H1 (cell line): ENCODE data around the gene CUX1. TPM values are rescaled to one million over a fixed set of nuclear protein-coding genes. Genes with fewer than 3 reads are reported as not detected.

Experiments
- CTCF ChIA-PET: fragments of 300-600 bp; sonication (Branson Sonifier 250); formaldehyde crosslinking; loops from one replicate; lab custom pipeline; 2021; ENCODE audit not compliant: partially characterized antibody; lab: Charles Lee
- POLR2A ChIA-PET: fragments of 300-600 bp; sonication (Branson Sonifier 250); formaldehyde crosslinking; loops from one replicate; lab custom pipeline; 2021; ENCODE audit warnings: inconsistent platforms; ENCODE audit not compliant: partially characterized antibody; lab: Charles Lee
- DNase-seq, 2 experiments: peaks; one replicate each; pipeline versions ENCODE4 v3.0.0 to v3.0.0-alpha.2; 2010 to 2022; ENCODE audit warnings: low spot score in 2 of 2, low read depth in 1 of 2, mixed read lengths in 1 of 2
- FAIRE-seq: peaks from 2 replicates; lab custom pipeline; 2011; peaks lifted over from hg19 to GRCh38; lab: Jason Lieb, UNC
- H2AFZ ChIP-seq: 2 replicates; pipeline ENCODE4 v1.8.1; 2012; ENCODE audit warnings: low read length, inconsistent platforms
- H2AK5ac ChIP-seq: 2 replicates; pipeline ENCODE4 v1.6.1; 2013; ENCODE audit warnings: low read depth, low read length
- H2BK120ac ChIP-seq: replicated peaks from 2 replicates; pipeline ENCODE3; 2013; ENCODE audit warnings: low read depth, low read length, inconsistent platforms
- H2BK12ac ChIP-seq: 2 replicates; pipeline ENCODE4 v1.6.1; 2013; ENCODE audit warnings: low read depth, low read length
- H2BK15ac ChIP-seq: 2 replicates; pipeline ENCODE4 v1.6.1; 2013; ENCODE audit warnings: low read length
- H2BK20ac ChIP-seq: 2 replicates; pipeline ENCODE4 v1.6.1; 2013; ENCODE audit warnings: low read length
- H2BK5ac ChIP-seq: 2 replicates; pipeline ENCODE4 v1.6.1; 2013; ENCODE audit warnings: low read depth, low read length
- H3K14ac ChIP-seq: 2 replicates; pipeline ENCODE4 v1.6.1; 2013; ENCODE audit warnings: inconsistent platforms; ENCODE audit not compliant: insufficient read length
- H3K18ac ChIP-seq: 2 replicates; pipeline ENCODE4 v1.6.1; 2013; ENCODE audit warnings: low read length; ENCODE audit errors: extremely low read depth
- H3K23ac ChIP-seq: 2 replicates; pipeline ENCODE4 v1.6.1; 2013; ENCODE audit warnings: inconsistent platforms; ENCODE audit not compliant: insufficient read length
- H3K23me2 ChIP-seq: 2 replicates; pipeline ENCODE4 v1.6.1; 2013; ENCODE audit warnings: low read depth, low read length
- H3K27ac ChIP-seq: 2 replicates; pipeline ENCODE4 v1.6.1; 2011; ENCODE audit warnings: low read depth, low read length, inconsistent platforms
- H3K27me3 ChIP-seq, 4 experiments: replicated peaks in 1 of 4; 1 replicate in 1 of 4; 2 replicates in 3 of 4; pipeline versions ENCODE4 v1.6.1 to v1.8.1; 2011 to 2013; ENCODE audit warnings: low read length in 3 of 4, mild to moderate bottlenecking in 3 of 4, inconsistent platforms in 2 of 4, mixed read lengths in 2 of 4, moderate library complexity in 1 of 4; ENCODE audit not compliant: control insufficient read depth in 3 of 4, insufficient read depth in 3 of 4; ENCODE audit errors: extremely low read depth in 1 of 4
- H3K36me3 ChIP-seq, 4 experiments: 2 replicates each; pipeline versions ENCODE4 v1.6.1 to v1.8.1; 2011 to 2013; ENCODE audit warnings: mild to moderate bottlenecking in 4 of 4, low read length in 3 of 4, moderate library complexity in 2 of 4, control low read depth in 1 of 4, inconsistent platforms in 1 of 4; ENCODE audit not compliant: insufficient read depth in 4 of 4, control insufficient read depth in 2 of 4
- H3K4ac ChIP-seq: replicated peaks from 2 replicates; pipeline ENCODE3; 2013; ENCODE audit warnings: low read length, low read depth, mixed read lengths, inconsistent platforms; ENCODE audit not compliant: insufficient read length
- H3K4me1 ChIP-seq, 4 experiments: replicated peaks in 1 of 4; 1 replicate in 1 of 4; 2 replicates in 3 of 4; pipeline versions ENCODE4 v1.6.1 to v1.8.1; 2011 to 2013; ENCODE audit warnings: low read length in 3 of 4, inconsistent platforms in 2 of 4, mixed read lengths in 1 of 4; ENCODE audit not compliant: insufficient read depth in 4 of 4, control insufficient read depth in 3 of 4
- H3K4me2 ChIP-seq, 2 experiments: 2 replicates each; pipeline versions ENCODE4 v1.6.1 to v1.8.1; 2011 to 2013; ENCODE audit warnings: low read depth in 2 of 2, low read length in 2 of 2, control low read depth in 1 of 2, inconsistent platforms in 1 of 2, mild to moderate bottlenecking in 1 of 2; ENCODE audit not compliant: insufficient read depth in 1 of 2
- H3K4me3 ChIP-seq, 4 experiments: fragments of 200-600, 300-600 bp in 1 of 4; sonication (generic), shearing (Covaris generic), sonication (Bioruptor Twin) in 1 of 4; 2 replicates each; pipeline versions ENCODE4 v1.5.1 to v1.8.1; 2011 to 2016; ENCODE audit warnings: low read length in 4 of 4, low read depth in 3 of 4, control low read depth in 2 of 4, inconsistent platforms in 2 of 4, mild to moderate bottlenecking in 2 of 4, mixed read lengths in 1 of 4, moderate library complexity in 1 of 4; ENCODE audit not compliant: insufficient read depth in 2 of 4; ENCODE audit errors: extremely low read depth in 1 of 4
- H3K56ac ChIP-seq: replicated peaks from 2 replicates; pipeline ENCODE3; 2013; ENCODE audit warnings: low read depth, mild to moderate bottlenecking, mixed read lengths, low read length, inconsistent platforms; ENCODE audit not compliant: insufficient read length
- H3K79me1 ChIP-seq: 2 replicates; pipeline ENCODE4 v1.6.1; 2013; ENCODE audit warnings: low read depth, low read length, control low read depth
- H3K79me2 ChIP-seq, 2 experiments: 2 replicates each; pipeline versions ENCODE4 v1.6.1 to v1.8.1; 2012 to 2013; ENCODE audit warnings: low read length in 2 of 2, mild to moderate bottlenecking in 2 of 2, inconsistent platforms in 1 of 2; ENCODE audit not compliant: insufficient read depth in 2 of 2, control insufficient read depth in 1 of 2
- H3K9ac ChIP-seq, 4 experiments: replicated peaks in 1 of 4; 1 replicate in 1 of 4; 2 replicates in 3 of 4; pipeline versions ENCODE4 v1.6.1 to v1.8.1; 2011 to 2013; ENCODE audit warnings: low read depth in 3 of 4, low read length in 3 of 4, control low read depth in 2 of 4, mild to moderate bottlenecking in 2 of 4, moderate library complexity in 2 of 4, inconsistent platforms in 1 of 4; ENCODE audit errors: extremely low read depth in 1 of 4
- H3K9me3 ChIP-seq, 2 experiments: 2 replicates each; pipeline versions ENCODE4 v1.6.1 to v1.8.1; 2012 to 2013; ENCODE audit warnings: mild to moderate bottlenecking in 2 of 2, moderate library complexity in 2 of 2, control low read depth in 1 of 2, inconsistent platforms in 1 of 2, low read depth in 1 of 2, low read length in 1 of 2, mixed read lengths in 1 of 2; ENCODE audit not compliant: insufficient read depth in 2 of 2
- H4K20me1 ChIP-seq, 2 experiments: replicated peaks in 1 of 2; 2 replicates each; pipeline versions ENCODE3 to v1.8.1; 2011 to 2013; ENCODE audit warnings: inconsistent platforms in 2 of 2, low read length in 2 of 2, mild to moderate bottlenecking in 1 of 2; ENCODE audit not compliant: insufficient read depth in 2 of 2, control insufficient read depth in 1 of 2
- H4K5ac ChIP-seq: 2 replicates; pipeline ENCODE4 v1.6.1; 2013; ENCODE audit warnings: low read length, low read depth, mixed read lengths, inconsistent platforms; ENCODE audit not compliant: insufficient read length
- H4K8ac ChIP-seq: 2 replicates; pipeline ENCODE4 v1.8.0; 2013; ENCODE audit warnings: mild to moderate bottlenecking, moderate library complexity, low read length, inconsistent platforms; ENCODE audit not compliant: insufficient read depth; ENCODE audit errors: extremely low read depth
- H4K91ac ChIP-seq: replicated peaks from 2 replicates; pipeline ENCODE3; 2013; ENCODE audit warnings: low read length, mixed read lengths, inconsistent platforms; ENCODE audit not compliant: insufficient read length
- KDM4A ChIP-seq: IDR thresholded peaks from one replicate; pipeline ENCODE4 v1.7.1; 2012; ENCODE audit warnings: low read depth, mild to moderate bottlenecking, moderate library complexity, low read length, inconsistent platforms; ENCODE audit not compliant: severe bottlenecking
- NANOG ChIP-seq: IDR thresholded peaks from 2 replicates; pipeline ENCODE4 v1.6.1; 2011; ENCODE audit warnings: low read length, low read depth, mild to moderate bottlenecking, inconsistent platforms; ENCODE audit not compliant: insufficient read depth, poor library complexity, severe bottlenecking
- NRF1 ChIP-seq: IDR thresholded peaks from 2 replicates; pipeline ENCODE4 v1.6.1; 2011; ENCODE audit warnings: mild to moderate bottlenecking, low read depth, low read length, improper control_type of control experiment
- RBBP5 ChIP-seq: IDR thresholded peaks from 2 replicates; pipeline ENCODE4 v1.7.1; 2012; ENCODE audit warnings: low read depth, mild to moderate bottlenecking, inconsistent platforms, low read length, moderate library complexity, borderline replicate concordance
- TEAD4 ChIP-seq: IDR thresholded peaks from 2 replicates; pipeline ENCODE4 v1.6.1; 2012; ENCODE audit warnings: low read depth, low read length, inconsistent platforms, mixed read lengths
- WGBS, 2 experiments: shearing (Covaris generic) in 1 of 2; methylation state at CpG; one replicate each; pipeline versions ENCODE4 v1.1.6 to v1.1.7; 2013 to 2015; ENCODE audit warnings: low lambda C conversion rate in 2 of 2, mixed read lengths in 2 of 2, inconsistent platforms in 1 of 2, low coverage in 1 of 2, missing lambda C conversion rate in 1 of 2; ENCODE audit not compliant: insufficient replicate concordance in 2 of 2, insufficient coverage in 1 of 2, insufficient read length in 1 of 2; ENCODE audit errors: extremely low coverage in 1 of 2, missing lambda C conversion rate in 1 of 2; 5-methylcytosine and 5-hydroxymethylcytosine counted together
- polyA plus RNA-seq, 7 experiments: library from polyadenylated mRNA; depleted of rRNA in 3 of 7; stranded (reverse) in 5 of 7; unstranded in 2 of 7; fragments of >200 nt in 5 of 7; fragments of 200-250 nt in 2 of 7; gene quantifications; 1 replicate in 5 of 7; 2 replicates in 1 of 7; 4 replicates in 1 of 7; pipeline versions ENCODE4 v1.2.1 to v1.2.3, GENCODE V29; 2011 to 2013; ENCODE audit warnings: missing spikeins in 2 of 7, mixed read lengths in 2 of 7
- total RNA-seq: library from RNA; stranded (reverse); fragmentation: NEBNext Ultra II Directional; extraction: Animal tissue kit (Norgen Biotek cat#: 25700); gene quantifications from 2 replicates; pipeline ENCODE4 v1.2.1, GENCODE V29; 2021

Gene CUX1
- total and polyA plus RNA-seq, 2 of the 8 experiments (the other 6 are each of a cell fraction or from before 2014, with no cell fraction given) = 21.6 to 65.9 TPM

GRCh38 chr7:102236102-102236501, 418.7 kb downstream of the CUX1 start:
- Histone ChIP-seq H4K5ac (no peak overlapping the region), H3K18ac (no peak overlapping the region), H2AFZ (no peak overlapping the region), H2BK15ac (no peak overlapping the region), H3K79me1 (no peaks in the 10 kb centered on the region), H3K79me2 (no peaks in the 10 kb centered on the region), H3K9me3 (no peaks in the 10 kb centered on the region), H3K4me2 (no peak overlapping the region), H3K4me3 (no peak overlapping the region), H2AK5ac (no peak overlapping the region), H3K4me1 (no peaks in the 10 kb centered on the region; a peak in 1 of 7 replicates), H4K8ac (peak overlapping the region; percentile 72; the same call in 1 of the 2 replicates), H2BK20ac (no peak overlapping the region), H3K27me3 (no peaks in the 10 kb centered on the region), H3K36me3 (peaks cover 3 to 23% (median 7%) of the 10 kb centered on the region in 4 experiments; a peak in 6 of 8 replicates), H3K14ac (no peak overlapping the region), H2BK5ac (no peak overlapping the region), H3K4ac (no peak overlapping the region), H2BK120ac (no peak overlapping the region), H3K9ac (no peak overlapping the region), H4K20me1 (no peaks in the 10 kb centered on the region), H3K56ac (no peak overlapping the region), H4K91ac (no peak overlapping the region), H3K23ac (no peak overlapping the region), H3K27ac (no peak overlapping the region), H3K23me2 (no peaks in the 10 kb centered on the region), H2BK12ac (no peak overlapping the region)
- POLR2A ChIA-PET = interaction anchor here (0.7 kb wide), 1 partner anchor 17 kb away, joined by 3 read pairs; no protein-coding TSS in a partner anchor
- WGBS, 2 experiments = 88% methylated on average over 7 of the region's 7 CpGs; no CpG with 5 or more reads in 1 of the 2 experiments
- DNase-seq = no peak
- no peak for TF ChIP-seq TEAD4
- TF ChIP-seq RBBP5 = no peak
- TF ChIP-seq NANOG = no peak
- TF ChIP-seq KDM4A = no peak
- TF ChIP-seq NRF1 = no peak
- FAIRE-seq = no peak
- CTCF ChIA-PET = interaction anchor here (0.7 to 4.2 kb wide), 28 partner anchors 8 to 633 kb away, joined by 3 to 26 read pairs (median 4); no protein-coding TSS in a partner anchor
